ENCODE data around the gene BSN.
A peak's percentile ranks its signal among the peaks of the same experiment; 100 is the strongest.
"Not testable (repeated sequence)": the region's sequence is repeated elsewhere in the genome, so short reads cannot be mapped to it uniquely, and the experiment has no call there.

BSN gene

DNA sequence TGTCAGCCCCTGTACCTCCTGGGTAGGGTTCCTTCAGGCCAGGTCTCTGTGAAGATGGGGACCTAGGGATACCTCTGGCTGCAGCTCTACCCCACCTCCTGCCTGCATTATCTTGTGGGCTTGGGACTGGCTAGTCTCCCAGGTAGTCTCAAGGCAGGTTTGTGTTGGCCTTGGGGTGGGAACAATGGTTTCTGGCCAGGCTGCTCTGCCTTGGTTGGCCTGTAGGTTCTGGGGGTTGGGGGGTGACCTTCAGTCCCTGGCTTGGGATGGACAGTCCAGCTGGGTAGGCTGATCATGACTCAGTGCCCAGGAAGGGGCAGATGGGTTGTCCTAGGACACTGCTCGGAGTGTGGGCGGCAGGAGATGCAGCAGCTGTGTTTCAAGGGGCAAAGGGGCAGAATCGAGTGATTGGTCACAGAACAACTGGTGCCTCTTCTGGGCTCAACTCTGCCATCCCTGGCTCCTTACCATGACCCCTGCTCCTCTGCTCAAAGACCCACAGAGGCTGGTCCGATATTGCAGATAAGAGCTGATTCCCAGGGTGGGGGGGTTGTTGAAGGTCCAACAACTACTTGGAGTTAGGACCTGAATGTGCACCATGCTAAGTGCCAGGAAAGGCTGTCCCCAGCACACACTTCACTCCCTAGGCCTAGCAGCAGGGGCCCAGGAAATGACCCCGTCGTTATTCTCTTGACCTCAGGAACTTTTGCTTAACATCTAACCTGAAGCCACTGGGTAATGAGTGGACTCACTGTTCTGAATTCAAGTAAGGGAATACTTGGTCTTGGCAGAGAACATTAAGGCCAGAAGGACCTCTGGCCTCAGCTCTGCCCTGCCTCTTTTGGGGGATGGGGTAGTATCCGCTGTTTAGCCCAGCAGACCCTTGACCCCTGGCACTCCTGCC, 18.1 kb upstream of the BSN start:
- DNase-seq, result no peak

DNA sequence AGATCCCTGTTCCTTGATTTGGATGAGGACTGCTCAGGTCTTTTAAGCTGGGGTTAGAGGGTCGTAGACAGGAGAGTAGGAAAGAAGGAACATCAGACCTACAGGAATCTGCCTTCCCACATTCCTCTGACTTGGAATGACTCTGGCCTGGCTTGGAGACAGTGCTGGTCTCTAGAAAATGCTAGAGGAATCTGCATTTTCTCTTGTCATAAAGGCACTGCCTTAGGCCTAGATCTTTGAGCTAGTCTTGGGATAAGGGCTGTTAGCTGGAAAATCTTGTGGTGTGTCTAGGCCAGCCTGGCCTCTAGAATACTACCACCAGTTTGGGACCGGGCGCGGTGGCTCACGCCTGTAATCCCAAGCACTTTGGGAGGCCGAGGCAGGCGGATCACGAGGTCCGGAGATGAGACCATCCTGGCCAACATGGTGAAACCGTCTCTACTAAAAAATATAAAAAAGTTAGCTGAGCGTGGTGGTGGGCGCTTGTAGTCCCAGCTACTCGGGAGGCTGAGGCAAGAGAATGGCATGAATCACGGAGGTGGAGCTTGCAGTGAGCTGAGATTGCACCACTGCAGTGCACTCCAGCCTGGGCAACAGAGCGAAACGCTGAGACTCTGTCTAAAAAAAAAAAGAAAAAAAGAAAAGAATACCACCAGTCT, 17.3 kb upstream of the BSN start:
- no peak for DNase-seq

DNA sequence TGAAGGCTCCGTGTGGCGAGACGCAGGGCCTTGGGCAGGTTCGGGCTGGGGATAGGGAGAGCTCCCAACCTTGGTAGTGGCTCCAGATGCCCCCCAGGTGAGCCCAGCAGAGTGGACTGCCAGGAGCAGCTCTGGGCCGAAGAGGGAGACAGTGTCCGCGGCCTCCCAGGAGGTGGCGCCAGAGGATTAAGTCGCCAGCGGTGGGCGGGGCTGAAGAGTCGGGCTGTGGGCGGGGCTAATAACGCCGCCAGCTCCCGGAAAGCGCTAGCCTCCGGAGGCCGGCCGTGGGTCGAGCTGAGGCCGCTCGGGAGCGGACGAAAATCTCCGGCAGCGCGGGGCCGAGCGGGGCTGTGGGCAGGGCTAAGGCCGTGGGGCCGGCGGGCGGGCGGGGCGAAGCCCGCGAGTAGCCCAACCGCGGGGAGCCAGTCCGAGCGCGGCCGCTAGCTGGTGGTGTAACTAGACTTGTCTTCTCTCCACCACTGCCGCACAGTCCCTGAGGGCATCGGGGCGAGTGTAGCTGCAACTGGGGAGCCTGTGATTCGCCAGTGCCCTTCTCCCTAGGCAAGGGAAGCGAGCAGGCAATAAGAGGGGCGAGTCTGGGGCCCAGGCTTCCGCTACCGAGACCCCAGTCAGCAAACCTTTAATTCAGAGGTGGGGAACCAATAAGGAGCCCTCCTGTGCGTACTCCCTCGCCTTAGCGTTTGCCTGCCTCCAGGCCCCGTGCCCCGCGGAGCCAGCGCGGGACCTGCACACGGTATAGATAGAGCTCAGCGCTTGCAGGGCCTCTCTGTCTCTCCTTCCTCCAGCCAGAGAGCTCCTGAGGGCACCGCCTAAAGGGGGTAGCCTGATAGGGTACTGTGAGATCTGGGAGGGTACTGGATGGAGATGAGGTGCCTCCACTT, 14.4 kb upstream of the BSN start:
- peak; percentile 96 for DNase-seq

DNA sequence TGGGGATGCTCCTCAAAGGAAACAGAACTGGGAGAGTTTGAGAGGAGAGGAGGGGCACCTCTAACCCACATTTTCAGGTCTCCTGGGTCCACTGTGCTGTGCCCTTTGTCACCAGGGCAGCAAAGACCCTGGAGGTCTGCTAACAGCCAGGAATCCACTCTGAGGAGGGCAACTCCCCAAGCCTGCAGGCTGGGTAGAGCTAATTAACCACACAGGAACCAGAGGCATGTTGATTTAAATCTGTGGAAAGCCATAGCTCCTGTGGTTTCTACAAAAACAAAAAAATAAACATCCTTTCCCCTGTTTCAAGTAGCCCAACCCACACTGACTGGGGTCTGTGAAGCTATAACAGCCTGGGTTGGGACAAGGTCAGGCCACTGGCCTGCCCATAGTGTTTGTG, 2.2 kb upstream of the BSN start:
- no peak for DNase-seq

DNA sequence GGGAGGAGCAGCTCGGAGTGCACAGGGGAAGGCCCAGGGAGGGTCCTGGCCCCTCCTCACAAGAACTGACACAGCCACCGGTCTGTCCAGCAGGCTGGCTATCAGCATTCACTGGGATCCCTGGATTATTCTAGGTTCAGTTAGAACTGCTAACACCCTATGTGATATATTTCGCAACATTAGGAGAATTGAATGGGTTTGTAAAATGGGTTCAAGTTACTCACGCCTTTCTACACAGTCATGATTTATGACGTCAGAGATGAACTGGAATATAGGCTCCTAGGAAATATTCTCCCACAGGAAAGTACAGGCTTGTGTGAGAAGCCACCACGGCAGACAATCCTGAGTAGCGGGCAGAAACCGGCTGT, 969 bp upstream of the BSN start:
- DNase-seq, result no peak

DNA sequence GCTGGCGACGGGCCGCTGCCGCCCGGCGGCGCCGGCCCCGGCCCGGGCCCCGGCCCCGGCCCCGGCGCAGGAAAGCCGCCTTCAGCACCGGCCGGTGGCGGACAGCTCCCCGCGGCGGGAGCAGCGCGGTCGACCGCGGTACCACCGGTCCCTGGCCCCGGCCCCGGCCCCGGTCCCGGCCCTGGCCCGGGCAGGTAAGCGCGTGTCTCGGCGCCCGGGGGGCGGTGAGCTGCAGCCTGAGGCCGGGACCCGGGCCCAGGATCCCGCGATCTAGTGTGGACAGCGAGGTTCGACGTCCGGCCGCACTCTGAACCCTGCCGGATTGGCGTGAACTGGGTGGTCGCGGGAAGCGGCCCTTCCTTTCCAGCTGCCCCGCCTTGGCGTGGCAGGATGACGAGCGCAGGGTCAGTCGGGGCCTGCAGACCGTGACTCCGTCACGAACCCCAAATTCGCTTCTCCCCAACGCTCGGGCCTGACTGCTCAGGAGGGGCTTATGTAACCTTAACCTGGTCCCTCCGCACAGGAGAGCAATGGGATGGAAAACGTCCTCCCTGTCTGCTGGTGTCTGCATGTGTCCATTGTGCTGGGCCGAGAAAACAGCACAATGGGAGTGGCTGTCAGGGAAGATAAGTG, 472 bp downstream of the BSN start:
- peak; percentile 66 for DNase-seq

DNA sequence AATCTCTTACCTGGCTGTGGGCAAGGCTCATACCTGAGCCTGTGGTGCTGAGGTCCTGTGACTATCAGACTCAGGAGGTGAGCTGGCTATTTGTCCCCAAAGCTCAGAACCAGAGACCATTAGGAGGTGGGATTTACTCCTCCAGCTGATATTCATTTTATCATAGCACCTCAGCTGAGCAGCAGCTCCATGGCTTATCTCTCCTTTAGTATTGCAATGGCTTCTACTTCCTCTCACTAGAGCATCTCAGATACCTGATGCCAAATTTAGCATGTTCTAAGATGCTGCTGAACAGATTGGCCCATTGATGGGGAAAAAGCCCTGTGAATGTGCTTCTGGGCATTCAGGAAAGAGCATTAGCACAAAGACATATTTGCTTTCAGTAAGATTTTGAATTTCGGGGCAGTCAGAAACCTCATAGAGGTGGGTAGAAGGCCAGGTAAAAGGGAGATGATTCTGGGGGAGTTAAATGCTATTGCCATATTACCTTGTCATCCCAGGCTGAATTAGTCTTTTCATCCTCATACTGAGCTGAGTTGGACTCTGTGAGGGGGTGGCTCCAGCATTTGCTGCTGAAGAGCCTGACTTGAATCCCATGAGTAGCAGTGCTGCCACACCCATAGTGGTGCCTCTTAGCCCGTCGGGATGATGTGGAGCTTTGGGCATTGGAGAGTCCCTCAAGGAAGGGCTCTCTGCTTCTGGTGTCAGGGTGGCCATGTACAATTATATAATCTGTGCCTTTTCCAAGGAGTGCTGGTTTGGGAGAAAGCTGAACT, 2.4 kb downstream of the BSN start:
- DNase-seq, result no peak

DNA sequence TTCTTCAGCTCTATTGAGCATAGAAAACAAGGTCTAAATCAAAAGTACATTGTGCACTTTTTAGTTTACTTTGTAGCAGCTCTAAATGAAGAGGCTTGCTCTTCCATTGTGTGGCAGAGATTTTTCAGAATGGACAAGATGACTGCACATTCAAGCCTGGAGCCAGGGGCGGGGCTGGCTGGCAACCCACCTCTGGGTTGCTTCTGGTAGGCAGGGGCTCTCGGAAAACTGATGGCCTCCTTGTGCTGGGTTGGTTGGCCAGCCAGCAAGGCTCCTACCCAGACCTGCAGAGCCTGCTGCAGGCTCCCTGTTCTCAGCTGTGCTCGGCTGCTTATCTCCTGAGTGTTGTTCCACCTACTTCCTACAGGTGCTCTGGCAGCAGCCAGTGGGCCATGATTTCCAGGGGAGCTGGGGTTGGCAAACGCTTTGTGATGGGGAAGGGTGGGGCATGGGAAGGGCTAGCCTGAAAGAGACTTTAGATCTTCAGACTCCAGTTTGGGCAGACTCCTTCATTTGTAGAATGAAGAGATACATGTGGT, 8.8 kb downstream of the BSN start:
- no peak for DNase-seq

DNA sequence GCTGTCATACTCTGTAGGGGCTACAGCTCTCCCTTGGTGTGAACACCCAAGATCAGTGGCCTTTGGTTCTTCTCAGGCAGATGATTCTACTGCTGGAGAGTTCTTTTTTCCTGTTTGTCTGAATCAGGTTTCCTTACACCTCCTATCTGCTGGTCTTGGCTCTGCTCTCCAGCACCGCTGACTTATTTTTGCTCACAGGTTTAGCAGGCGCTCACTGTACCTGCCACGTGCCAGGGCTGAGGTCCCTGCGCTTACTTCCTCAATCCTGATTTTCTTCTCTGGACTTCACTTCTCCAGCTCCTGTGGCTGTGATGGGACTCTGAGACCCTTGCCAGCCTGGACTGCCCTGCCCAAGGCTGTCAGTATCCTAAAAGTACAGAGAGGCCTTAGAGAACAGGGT, 9.5 kb downstream of the BSN start:
- DNase-seq, result no peak

DNA sequence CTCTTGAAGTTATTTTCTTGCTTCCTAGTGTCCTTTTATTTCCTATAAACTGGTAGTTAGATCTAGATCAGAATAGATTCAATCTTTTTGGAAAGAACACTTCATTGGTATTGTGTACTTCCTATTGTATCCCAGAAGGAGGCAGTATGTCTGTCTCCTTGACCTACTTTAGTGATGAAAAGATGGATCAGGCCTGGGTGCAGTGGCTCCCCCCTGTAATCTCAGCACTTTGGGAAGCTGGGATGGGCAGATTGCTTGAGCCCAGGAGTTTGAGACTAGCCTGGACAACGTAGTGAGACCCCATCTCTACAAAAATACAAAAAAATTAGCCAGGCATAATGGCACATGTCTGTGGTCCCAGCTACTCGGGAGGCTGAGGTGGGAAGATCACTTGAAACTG, 12.0 kb downstream of the BSN start:
- DNase-seq, result no peak

DNA sequence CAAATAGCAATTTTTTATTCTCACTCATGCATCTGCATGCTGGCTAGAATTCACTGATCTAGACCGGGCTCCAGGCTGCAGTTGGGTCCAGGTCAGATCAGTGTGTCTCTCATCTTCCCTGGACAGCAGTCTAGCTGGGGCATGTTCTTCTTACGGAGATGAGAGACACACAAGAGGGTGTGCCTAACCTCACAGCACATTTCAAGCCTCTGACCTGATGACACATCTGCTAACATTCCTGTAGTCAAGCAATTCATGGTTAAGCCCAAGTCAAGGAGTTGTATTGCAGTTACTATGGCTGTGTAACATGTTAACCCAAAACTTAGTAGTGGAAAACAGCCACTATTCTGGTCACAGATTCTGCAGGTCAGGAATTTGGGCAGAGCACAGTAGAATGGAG, 13.1 kb downstream of the BSN start:
- DNase-seq, result no peak

DNA sequence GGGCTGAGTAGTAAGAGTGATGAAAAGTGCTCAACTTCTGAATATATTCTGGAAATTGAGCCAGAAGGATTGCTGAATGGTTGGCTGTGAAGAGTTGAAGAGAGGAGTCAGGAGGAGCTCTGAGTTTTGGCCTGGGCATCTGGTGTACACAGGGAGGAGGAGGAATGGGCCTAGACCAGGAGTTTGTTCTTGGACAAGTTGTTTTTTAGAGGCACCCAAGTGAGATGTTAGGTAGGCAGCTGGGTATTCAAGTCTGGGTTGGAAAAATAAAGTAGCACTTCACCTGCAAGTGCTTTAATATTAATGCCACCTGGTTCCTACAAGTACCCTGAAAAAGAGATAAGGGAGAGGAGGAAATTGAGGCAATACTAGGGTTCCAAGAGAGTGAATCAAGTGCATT, 14.7 kb downstream of the BSN start:
- DNase-seq, result no peak

DNA sequence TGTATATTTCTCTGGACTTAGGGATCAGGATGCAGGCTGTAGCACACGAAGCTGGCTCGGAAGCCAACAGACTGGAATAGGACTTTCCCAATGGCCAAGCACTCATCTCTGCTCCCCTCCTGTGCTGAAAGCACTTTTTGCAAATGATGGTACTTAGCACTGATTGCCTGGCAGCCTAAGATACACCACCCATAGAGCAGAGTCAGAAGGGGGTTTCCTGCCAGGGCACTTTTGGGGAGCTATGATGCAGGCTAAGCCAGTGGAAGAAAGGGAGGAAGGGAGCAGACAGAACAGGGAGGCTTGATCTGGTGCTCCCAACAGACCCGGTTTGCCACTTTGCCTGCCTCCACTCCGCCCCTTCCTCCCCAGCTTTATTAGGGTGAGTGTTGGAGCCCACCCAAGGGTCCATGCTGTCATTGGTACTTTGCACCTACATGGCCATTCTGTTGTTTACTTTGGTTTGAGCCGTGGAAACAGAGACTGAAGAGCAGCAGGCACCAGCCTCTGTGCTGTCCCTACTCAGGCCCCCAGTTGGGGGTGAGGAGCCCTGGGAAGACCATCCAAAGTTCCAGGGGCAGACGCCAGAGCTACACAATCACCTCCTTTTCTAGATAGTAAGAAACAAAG, 15.9 kb downstream of the BSN start:
- no peak for DNase-seq

DNA sequence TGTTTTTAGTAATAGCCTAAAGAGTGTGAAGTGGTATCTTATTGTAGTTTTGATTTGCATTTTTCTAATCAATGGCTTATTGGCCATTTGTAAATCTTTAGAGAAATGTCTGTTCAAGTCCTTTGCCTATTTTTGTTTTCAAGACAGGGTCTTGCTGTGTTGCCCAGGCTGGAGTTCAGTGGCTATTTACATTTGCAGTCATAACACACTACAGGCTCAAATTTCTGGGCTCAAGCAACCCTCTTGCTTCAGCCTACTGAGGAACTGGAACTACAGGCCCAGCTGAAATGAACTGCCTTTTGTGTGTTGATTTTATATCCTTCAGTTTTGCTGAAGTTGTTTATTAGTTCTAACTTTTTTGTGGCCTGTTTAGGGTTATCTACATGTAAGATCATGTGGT, 27.9 kb downstream of the BSN start:
- no peak for DNase-seq

DNA sequence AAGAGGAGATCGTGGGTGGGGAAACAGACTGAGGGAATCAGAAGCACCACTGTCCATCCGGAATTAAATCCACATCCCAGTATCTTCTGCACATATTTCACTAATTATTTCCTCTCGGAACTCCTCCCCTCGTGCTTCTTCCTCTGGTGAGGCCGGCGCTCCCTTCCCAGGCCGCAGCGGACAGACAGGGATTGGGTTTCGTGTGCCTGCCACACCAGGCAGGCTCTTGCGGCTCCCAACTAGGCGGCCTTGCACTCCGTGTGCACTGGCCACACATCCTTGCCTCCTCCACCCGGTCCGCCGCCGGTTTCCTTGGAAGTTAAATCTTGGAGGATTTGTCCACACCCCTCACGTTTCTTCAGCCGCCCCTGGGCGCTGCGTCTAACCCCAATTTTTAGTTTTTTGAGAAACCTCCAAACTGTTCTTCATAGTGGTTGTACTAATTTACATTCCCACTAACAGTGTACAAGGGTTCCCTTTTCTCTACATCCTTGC, 31.0 kb downstream of the BSN start:
- DNase-seq, result not testable (repeated sequence)

DNA sequence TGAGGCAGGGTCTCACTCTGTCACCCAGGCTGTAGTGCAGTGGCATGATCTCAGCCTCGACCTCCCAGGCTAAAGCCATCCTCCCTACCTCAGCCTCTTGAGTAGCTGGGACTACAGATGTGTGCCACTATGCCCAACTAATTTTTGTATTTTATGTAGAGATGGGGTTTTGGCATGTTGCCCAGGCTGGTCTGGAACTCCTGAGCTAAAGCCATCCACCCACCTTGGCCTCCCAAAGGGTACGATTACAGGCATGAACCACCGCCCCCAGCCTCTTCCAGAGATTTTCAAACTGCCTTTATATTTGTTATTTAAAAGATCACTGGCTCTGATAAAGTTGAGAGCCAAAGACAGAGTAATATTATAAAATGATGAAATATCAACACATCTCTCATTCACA, 37.3 kb downstream of the BSN start:
- no peak for DNase-seq

DNA sequence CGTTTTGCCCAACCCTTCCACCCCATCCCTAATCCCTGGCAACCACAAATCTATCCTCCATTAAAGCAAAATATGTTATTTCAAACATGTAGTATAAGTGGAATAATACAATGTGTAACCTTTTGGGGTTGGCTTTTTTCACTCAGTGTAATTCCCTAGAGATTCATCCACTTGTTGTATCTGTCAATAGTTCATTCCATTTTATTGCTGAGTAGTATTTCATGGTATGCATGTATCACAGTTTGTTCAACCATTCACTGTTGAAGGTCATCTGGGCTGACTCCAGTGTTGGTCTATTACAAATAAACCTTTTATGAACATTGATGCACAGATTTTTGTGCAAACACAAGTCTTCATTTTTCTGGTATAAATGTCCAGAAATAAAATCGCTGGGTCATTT, 38.8 kb downstream of the BSN start:
- DNase-seq, result no peak

DNA sequence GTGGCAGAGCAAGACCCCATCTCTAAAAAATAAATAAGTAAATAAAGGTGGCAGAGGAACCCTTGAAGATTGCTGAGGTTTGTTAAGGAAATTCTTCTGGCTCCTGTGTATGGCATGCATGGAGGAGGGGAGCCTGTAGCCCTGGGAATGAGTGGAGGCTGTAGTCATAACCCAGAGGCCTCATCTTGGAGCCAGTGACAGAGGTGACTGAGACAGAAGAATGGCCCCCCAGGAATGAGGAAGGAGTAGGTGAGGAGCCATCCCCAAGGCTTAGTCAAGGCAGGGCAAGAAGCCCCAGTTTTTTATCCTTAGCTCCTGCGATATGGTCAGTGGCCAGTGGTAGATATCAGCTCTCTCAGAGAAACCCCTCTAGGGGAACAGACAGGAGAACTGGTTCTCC, 46.5 kb downstream of the BSN start:
- DNase-seq, result no peak

DNA sequence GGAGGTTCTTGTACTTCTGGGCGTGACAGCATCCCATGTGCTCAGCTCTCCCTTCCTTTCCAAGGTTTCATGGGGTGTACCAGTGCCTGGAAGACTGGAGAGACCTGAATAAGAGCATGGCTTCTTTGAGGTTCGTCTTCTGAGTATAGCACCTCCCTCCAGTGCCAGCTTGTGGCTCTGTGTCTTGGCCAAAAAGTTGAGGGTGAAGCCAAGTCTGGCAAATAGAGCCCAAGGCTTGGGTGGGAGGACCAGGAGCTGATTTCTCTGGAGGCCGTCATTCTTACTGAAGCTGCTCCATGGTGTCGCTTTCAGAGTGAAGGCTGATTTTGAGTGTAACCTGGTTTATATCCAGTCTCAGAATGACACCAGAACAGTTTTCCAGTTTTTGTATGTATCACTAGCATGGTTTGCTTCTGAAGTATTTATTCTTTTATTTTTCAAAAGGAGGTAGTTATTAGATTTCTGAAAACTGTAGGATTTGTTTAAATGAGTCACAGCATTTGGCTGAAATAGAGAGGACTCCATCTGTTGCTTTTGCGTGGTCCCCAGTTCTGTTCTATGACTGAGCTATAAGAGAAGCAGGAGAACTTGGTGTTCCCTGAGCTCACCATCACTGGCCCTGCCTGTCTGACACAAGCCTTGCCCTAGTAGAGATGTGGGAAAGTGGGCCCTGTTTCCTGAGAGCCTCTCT, 47.2 kb downstream of the BSN start:
- no peak for DNase-seq

DNA sequence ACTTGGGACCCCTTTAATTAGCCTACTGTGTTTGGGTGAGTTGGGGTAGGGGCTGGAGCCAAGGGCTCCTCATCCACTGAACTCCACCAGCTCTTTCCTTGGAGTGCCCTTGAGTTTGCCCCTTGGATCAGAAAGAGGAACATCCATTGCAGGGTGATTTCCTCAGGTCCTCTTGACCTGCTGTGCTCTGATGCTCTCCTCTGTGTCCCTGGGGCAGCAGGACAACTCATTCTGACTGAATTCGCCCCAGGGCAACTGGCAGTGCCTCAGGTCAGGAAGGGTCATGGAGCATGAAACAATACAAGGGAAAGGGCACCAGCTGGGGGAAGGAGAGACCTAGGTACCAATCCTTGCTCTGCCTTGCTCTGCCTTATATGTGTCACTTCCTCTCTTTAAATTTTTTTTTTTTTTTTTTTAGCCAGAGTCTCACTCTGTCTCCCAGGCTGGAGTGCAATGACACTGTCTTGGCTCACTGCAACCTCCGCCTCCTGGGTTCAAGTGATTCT, 47.8 kb downstream of the BSN start:
- DNase-seq, result no peak
